SK-N-SH (cell line): ENCODE results near the gene KRT84. TPM values are rescaled to one million over a fixed set of nuclear protein-coding genes. Genes with fewer than 3 reads are reported as not detected.

Source experiments
- CTCF ChIA-PET: fragments of 300-600, 350-600 bp; formaldehyde crosslinking; extraction: SDS; loops from one replicate; lab custom pipeline; 2021; lab: Yijun Ruan, JAX
- POLR2A ChIA-PET: fragments of 350-600 bp; sonication (Branson Sonifier 250); formaldehyde crosslinking; extraction: SDS; loops from one replicate; lab custom pipeline; 2020; ENCODE audit warnings: antibody characterized with exemption, inconsistent platforms; lab: Yijun Ruan, JAX
- DNase-seq: peaks from one replicate; pipeline ENCODE4 v3.0.0; 2012
- H2AFZ ChIP-seq: fragments of 200-600 bp; sonication (generic); 2 replicates; pipeline ENCODE4 v1.8.1; 2016; ENCODE audit warnings: antibody characterized with exemption, mild to moderate bottlenecking, low read depth
- H3F3A ChIP-seq: fragments of 200-600 bp; sonication (generic); replicated peaks from 2 replicates; pipeline ENCODE3; 2016; ENCODE audit warnings: antibody characterized with exemption, mild to moderate bottlenecking; ENCODE audit not compliant: insufficient read depth
- H3K27ac ChIP-seq, 2 experiments: fragments of 200-500 bp in 1 of 2; fragments of 200-600 bp in 1 of 2; sonication (Bioruptor generic) in 1 of 2; sonication (generic), shearing (Covaris generic) in 1 of 2; 2 replicates each; pipeline versions ENCODE4 v1.5.1 to v1.6.1; 2014 to 2016; ENCODE audit warnings: low read depth in 2 of 2, inconsistent platforms in 1 of 2, low read length in 1 of 2, mild to moderate bottlenecking in 1 of 2, mixed read lengths in 1 of 2
- H3K27me3 ChIP-seq: fragments of 200-600 bp; sonication (generic), shearing (Covaris generic); 2 replicates; pipeline ENCODE4 v1.6.1; 2016; ENCODE audit warnings: mixed run types; ENCODE audit not compliant: insufficient read depth
- H3K36me3 ChIP-seq, 2 experiments: fragments of 200-500 bp in 1 of 2; fragments of 200-600 bp in 1 of 2; sonication (Bioruptor generic) in 1 of 2; sonication (generic) in 1 of 2; replicated peaks in 1 of 2; 2 replicates each; pipeline versions ENCODE3 to v1.5.1; 2014 to 2016; ENCODE audit warnings: low read length in 1 of 2, mild to moderate bottlenecking in 1 of 2; ENCODE audit not compliant: insufficient read depth in 2 of 2, control insufficient read depth in 1 of 2
- H3K4me1 ChIP-seq, 2 experiments: fragments of 200-500 bp in 1 of 2; fragments of 200-600 bp in 1 of 2; sonication (Bioruptor generic) in 1 of 2; sonication (generic), shearing (Covaris generic) in 1 of 2; 2 replicates each; pipeline versions ENCODE4 v1.5.1 to v1.6.1; 2014 to 2016; ENCODE audit warnings: low read depth in 1 of 2, low read length in 1 of 2, mixed run types in 1 of 2; ENCODE audit not compliant: insufficient read depth in 2 of 2, control insufficient read depth in 1 of 2
- H3K4me2 ChIP-seq: fragments of 200-600 bp; sonication (generic), shearing (Covaris generic); 2 replicates; pipeline ENCODE4 v1.6.1; 2017; ENCODE audit warnings: mixed run types
- H3K4me3 ChIP-seq, 2 experiments: fragments of 200-500 bp in 1 of 2; fragments of 200-600 bp in 1 of 2; sonication (Bioruptor generic) in 1 of 2; sonication (generic), shearing (Covaris generic) in 1 of 2; 2 replicates each; pipeline versions ENCODE4 v1.5.1 to v1.8.1; 2014 to 2016; ENCODE audit warnings: low read depth in 2 of 2, inconsistent platforms in 1 of 2, low read length in 1 of 2, mild to moderate bottlenecking in 1 of 2, mixed read lengths in 1 of 2, moderate library complexity in 1 of 2
- H3K79me2 ChIP-seq: fragments of 200-600 bp; sonication (generic); 2 replicates; pipeline ENCODE4 v1.8.1; 2017; ENCODE audit warnings: mild to moderate bottlenecking; ENCODE audit not compliant: insufficient read depth
- H3K9ac ChIP-seq: fragments of 200-600 bp; sonication (generic); 2 replicates; pipeline ENCODE4 v1.6.1; 2017; ENCODE audit warnings: mixed run types
- H3K9me2 ChIP-seq: fragments of 200-600 bp; sonication (generic); 2 replicates; pipeline ENCODE4 v1.6.1; 2017; ENCODE audit warnings: mixed run types
- H3K9me3 ChIP-seq: fragments of 200-600 bp; sonication (generic); 2 replicates; pipeline ENCODE4 v1.6.1; 2017; ENCODE audit warnings: mixed run types, mild to moderate bottlenecking, moderate library complexity
- H4K20me1 ChIP-seq: fragments of 200-600 bp; sonication (generic); 2 replicates; pipeline ENCODE4 v1.6.1; 2017; ENCODE audit warnings: mild to moderate bottlenecking, mixed run types; ENCODE audit not compliant: insufficient read depth
- ELF1 ChIP-seq: IDR thresholded peaks from 2 replicates; pipeline ENCODE4 v1.4.0; 2012
- EZH2phosphoT487 ChIP-seq: fragments of 200-600 bp; sonication (generic); IDR thresholded peaks from 2 replicates; pipeline ENCODE4 v1.6.1; 2017; ENCODE audit warnings: low read depth, mixed run types, mild to moderate bottlenecking, antibody characterized with exemption, moderate library complexity, borderline replicate concordance
- FOSL2 ChIP-seq: IDR thresholded peaks from 2 replicates; pipeline ENCODE4 v1.4.0; 2012; ENCODE audit warnings: low read depth, mild to moderate bottlenecking, moderate library complexity, borderline replicate concordance
- FOXJ3 ChIP-seq: sonication (generic); formaldehyde crosslinking; IDR thresholded peaks from 2 replicates; pipeline ENCODE4 v1.5.1; 2020; ENCODE audit warnings: mild to moderate bottlenecking, missing genetic modification reagents
- FOXM1 ChIP-seq: IDR thresholded peaks from 2 replicates; pipeline ENCODE4 v1.4.0; 2012; ENCODE audit warnings: low read depth, mild to moderate bottlenecking
- GABPA ChIP-seq: IDR thresholded peaks from 2 replicates; pipeline ENCODE4 v1.4.0; 2012; ENCODE audit warnings: low read depth, mild to moderate bottlenecking
- JUND ChIP-seq: IDR thresholded peaks from 2 replicates; pipeline ENCODE4 v1.4.0; 2012
- MEF2A ChIP-seq: IDR thresholded peaks from 2 replicates; pipeline ENCODE4 v1.4.0; 2012; ENCODE audit warnings: low read depth, borderline replicate concordance
- MXI1 ChIP-seq: IDR thresholded peaks from 2 replicates; pipeline ENCODE4 v1.6.1; 2012; ENCODE audit warnings: mild to moderate bottlenecking, low read depth, low read length, improper control_type of control experiment
- NFIC ChIP-seq: IDR thresholded peaks from 2 replicates; pipeline ENCODE4 v1.4.0; 2012; ENCODE audit warnings: borderline replicate concordance
- NRF1 ChIP-seq: IDR thresholded peaks from 2 replicates; pipeline ENCODE4 v1.6.1; 2012; ENCODE audit warnings: low read depth, mild to moderate bottlenecking, low read length
- POLR2AphosphoS5 ChIP-seq: IDR thresholded peaks from 2 replicates; pipeline ENCODE4 v1.6.1; 2012; ENCODE audit warnings: low read depth, low read length
- RCOR1 ChIP-seq: fragments of 150-350 bp; IDR thresholded peaks from 2 replicates; pipeline ENCODE4 v1.6.1; 2017; ENCODE audit warnings: antibody characterized with exemption, low read length
- RFX5 ChIP-seq: IDR thresholded peaks from 2 replicates; pipeline ENCODE4 v1.6.1; 2012; ENCODE audit warnings: mild to moderate bottlenecking, improper control_type of control experiment, low read length
- RXRA ChIP-seq: IDR thresholded peaks from 2 replicates; pipeline ENCODE4 v1.4.0; 2012; ENCODE audit warnings: low read depth, mild to moderate bottlenecking, borderline replicate concordance
- SIN3A ChIP-seq: IDR thresholded peaks from 2 replicates; pipeline ENCODE4 v1.6.1; 2012; ENCODE audit warnings: low read depth, mild to moderate bottlenecking, low read length, moderate library complexity, borderline replicate concordance
- WGBS: methylation state at CpG from one replicate; pipeline ENCODE4 v1.1.6; 2017; ENCODE audit warnings: low lambda C conversion rate; 5-methylcytosine and 5-hydroxymethylcytosine counted together
- polyA plus RNA-seq, 3 experiments: library from polyadenylated mRNA; depleted of rRNA; stranded (reverse); fragments of >200 nt; gene quantifications; 2 replicates each; pipeline ENCODE4 v1.2.3, GENCODE V29; 2012
- TF ChIP-seq, protein P1 (sequence below): fragments of 200-600 bp; sonication (generic); IDR thresholded peaks from 2 replicates; pipeline ENCODE4 v1.6.1; 2017; ENCODE audit warnings: antibody characterized with exemption, mild to moderate bottlenecking, moderate library complexity

Gene KRT84
- polyA plus RNA-seq, 1 of the 3 experiments (the other 2 are of a cell fraction), result not detected

DNA sequence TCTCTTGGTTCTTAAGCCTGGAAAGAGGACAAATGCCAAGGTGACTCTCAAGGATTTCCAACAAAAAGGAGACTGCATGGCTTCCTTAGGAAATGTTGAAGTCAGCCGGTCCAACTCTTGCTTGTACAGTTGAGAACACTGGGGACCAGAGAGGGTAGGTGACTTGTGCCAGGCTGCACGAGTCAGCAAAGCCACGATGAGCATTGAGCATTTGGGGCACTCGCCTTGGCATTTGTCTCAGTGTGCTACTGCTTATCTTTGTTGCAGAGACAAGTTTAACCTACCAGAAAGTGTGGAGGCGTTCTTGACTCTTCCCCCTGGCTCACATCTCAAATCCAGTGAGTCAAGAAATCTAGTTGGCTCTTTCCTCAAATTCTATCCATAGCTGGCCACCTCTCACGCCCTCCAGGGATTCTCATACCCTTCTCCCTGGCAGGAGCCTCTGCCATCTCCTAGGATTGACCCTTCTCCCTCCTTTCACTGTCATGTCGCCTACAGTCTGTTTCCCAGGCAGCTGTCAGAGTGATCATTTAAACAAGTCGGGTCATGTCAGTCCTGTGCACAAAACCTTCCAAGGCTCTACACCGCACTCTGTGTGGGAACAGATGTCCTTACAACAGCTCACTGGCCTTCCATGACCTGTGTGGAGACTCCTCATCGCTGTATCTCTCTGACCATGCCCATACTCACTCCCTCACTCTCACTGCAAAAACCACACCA lies 47.1 kb downstream of the KRT84 start:
- no peak for DNase-seq
- Histone ChIP-seq H3K9me3 (0 out of 2 replicates have a peak, but pooled peaks cover 8% of the 10 kb centered on the region), H3K36me3 (no peaks in the 10 kb centered on the region)
- TF ChIP-seq RFX5, result no peak
- TF ChIP-seq GABPA, result no peak
- TF ChIP-seq MXI1, result no peak
- TF ChIP-seq RXRA, result no peak
- no peak for TF ChIP-seq RCOR1
- no peak for TF ChIP-seq FOSL2
- TF ChIP-seq EZH2phosphoT487, result no peak
- no peak for TF ChIP-seq NFIC
- no peak for TF ChIP-seq NRF1
- TF ChIP-seq ELF1, result no peak
- TF ChIP-seq FOXM1, result no peak
- TF ChIP-seq POLR2AphosphoS5, result no peak
- TF ChIP-seq MEF2A, result no peak
- TF ChIP-seq, protein P1, sequence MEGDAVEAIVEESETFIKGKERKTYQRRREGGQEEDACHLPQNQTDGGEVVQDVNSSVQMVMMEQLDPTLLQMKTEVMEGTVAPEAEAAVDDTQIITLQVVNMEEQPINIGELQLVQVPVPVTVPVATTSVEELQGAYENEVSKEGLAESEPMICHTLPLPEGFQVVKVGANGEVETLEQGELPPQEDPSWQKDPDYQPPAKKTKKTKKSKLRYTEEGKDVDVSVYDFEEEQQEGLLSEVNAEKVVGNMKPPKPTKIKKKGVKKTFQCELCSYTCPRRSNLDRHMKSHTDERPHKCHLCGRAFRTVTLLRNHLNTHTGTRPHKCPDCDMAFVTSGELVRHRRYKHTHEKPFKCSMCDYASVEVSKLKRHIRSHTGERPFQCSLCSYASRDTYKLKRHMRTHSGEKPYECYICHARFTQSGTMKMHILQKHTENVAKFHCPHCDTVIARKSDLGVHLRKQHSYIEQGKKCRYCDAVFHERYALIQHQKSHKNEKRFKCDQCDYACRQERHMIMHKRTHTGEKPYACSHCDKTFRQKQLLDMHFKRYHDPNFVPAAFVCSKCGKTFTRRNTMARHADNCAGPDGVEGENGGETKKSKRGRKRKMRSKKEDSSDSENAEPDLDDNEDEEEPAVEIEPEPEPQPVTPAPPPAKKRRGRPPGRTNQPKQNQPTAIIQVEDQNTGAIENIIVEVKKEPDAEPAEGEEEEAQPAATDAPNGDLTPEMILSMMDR, result no peak
- TF ChIP-seq, all 33 proteins: peak for 0
- Histone ChIP-seq H3K79me2 (no peaks in the 10 kb centered on the region), H3K4me2 (no peak overlapping the region), H3K27ac (no peak overlapping the region), H4K20me1 (no peaks in the 10 kb centered on the region), H3K4me3 (no peak overlapping the region), H3K9ac (no peak overlapping the region), H3K27me3 (peaks cover 32% of the 10 kb centered on the region), H3F3A (peaks cover 7% of the 10 kb centered on the region), H2AFZ (no peak overlapping the region), H3K9me2 (no peaks in the 10 kb centered on the region), H3K4me1 (peaks cover 0 to 9% of the 10 kb centered on the region in 2 experiments; a peak in 2 of 4 replicates)
- WGBS, result 39% methylated on average over 10 of the region's 10 CpGs
- ChIA-PET POLR2A (no interaction called here), CTCF (interaction anchor here (1.3 to 4.4 kb wide), 5 partner anchors 10 to 215 kb away, joined by 3 to 19 read pairs (median 8); no protein-coding TSS in a partner anchor)

DNA sequence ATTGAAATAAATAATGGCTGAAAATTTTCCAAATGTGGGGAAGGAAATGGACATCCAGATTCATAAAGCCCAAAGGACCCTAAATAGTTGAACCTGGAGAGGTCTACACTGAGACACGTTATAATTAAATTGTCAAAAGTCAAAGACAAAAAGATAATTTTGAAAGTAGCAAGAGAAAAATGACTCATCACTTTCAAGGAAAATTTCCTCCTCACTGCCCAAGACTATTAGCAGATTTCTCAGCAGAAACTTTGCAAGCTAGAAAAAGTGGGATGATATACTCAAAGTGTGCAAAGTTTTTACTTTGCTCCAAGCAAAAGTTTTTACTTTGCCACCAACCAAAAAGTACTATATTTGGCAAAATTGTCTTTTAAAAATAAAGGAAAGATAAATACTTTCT lies 48.4 kb downstream of the KRT84 start:
- TF ChIP-seq MEF2A, result no peak
- no peak for TF ChIP-seq GABPA
- no peak for TF ChIP-seq FOXJ3 (CRISPR knock-in tag)
- no peak for TF ChIP-seq JUND
- TF ChIP-seq SIN3A, result no peak
- TF ChIP-seq RFX5, result no peak
- TF ChIP-seq FOSL2, result no peak
- POLR2A ChIA-PET, result no interaction called here
- DNase-seq, result no peak
- H3K36me3 ChIP-seq, result no peaks in the 10 kb centered on the region
- no peaks in the 10 kb centered on the region for H4K20me1 ChIP-seq
- peaks cover 25% of the 10 kb centered on the region for H3K27me3 ChIP-seq
- 0 out of 2 replicates have a peak, but pooled peaks cover 8% of the 10 kb centered on the region for H3K9me3 ChIP-seq
- H3K27ac ChIP-seq, result no peak overlapping the region
- 9% methylated on average over 1 of the region's 1 CpG for WGBS
- no peak overlapping the region for H3K9ac ChIP-seq
- no peaks in the 10 kb centered on the region for H3K79me2 ChIP-seq
- no peaks in the 10 kb centered on the region for H3K9me2 ChIP-seq
- H3K4me2 ChIP-seq, result no peak overlapping the region
- H3K4me3 ChIP-seq, result no peak overlapping the region
- H3F3A ChIP-seq, result peaks cover 7% of the 10 kb centered on the region
- H3K4me1 ChIP-seq, result peaks cover 0 to 12% of the 10 kb centered on the region in 2 experiments; a peak in 2 of 4 replicates
- CTCF ChIA-PET, result interaction anchor here (0.5 to 2.6 kb wide), 6 partner anchors 9 to 102 kb away, joined by 3 to 8 read pairs (median 3); no protein-coding TSS in a partner anchor
- H2AFZ ChIP-seq, result no peak overlapping the region
